COLO668 (cell line): Measurements from ENCODE around the gene LRRC58.
"Not testable (repeated sequence)": the region's sequence is repeated elsewhere in the genome, so short reads cannot be mapped to it uniquely, and the experiment has no call there.

Source experiments
- DNase-seq: peaks from one replicate; lab custom pipeline; 2025; ENCODE audit not compliant: unreplicated experiment; lab: John Stamatoyannopoulos, UW

The LRRC58 gene

GRCh38 chr3:120348991-120349854 is at the start of gene LRRC58:
TSS of gene LRRC58 (minus strand) at chr3:120349354. CDS start at chr3:120349243, 111 bp downstream.
- DNase-seq, result peak; percentile 95

DNA sequence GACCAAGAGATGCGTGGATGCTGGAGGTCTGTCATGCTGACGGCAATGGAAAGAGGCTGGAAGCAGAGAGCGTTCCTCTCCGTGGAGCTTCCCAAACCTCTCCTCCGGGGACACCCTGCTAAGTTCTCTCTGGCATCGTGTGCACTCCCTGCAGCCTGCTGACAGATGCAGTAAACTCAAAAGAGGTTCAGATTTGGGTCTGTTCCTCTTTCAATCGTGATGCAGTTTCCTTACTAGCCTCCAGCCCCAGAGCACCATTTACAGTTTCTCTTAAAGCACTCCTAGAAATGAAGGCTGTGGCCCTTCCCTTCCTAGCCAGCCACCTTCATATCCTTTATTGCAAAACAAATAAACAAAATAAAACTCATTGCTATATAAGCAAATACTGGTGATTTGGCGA is 47.3 kb upstream of the LRRC58 start:
- DNase-seq, result no peak

DNA sequence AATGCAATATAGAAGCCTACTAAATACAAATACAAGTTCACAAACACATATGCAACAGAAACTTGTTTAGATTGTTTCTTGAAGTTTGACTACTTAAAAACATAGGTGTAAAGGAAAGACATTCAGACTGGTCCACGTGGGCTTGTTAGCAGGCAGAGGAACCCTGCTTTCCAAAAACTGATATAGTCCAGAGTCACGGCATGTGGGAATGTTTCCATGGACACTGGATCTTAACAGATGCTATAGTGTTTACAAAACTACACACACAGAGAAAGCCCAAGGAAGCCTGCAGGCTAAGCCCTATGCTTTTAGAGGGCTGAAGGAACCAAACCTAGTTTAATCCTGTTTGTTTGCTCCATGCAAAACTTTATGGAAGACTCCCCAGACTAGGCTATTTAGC is 45.2 kb upstream of the LRRC58 start:
- DNase-seq, result no peak

GRCh38 chr3:120393761-120394160 is 44.6 kb upstream of the LRRC58 start:
- DNase-seq, result no peak

- DNase-seq, result no peak
These were observed 44.1 kb upstream of the LRRC58 start for GRCh38 chr3:120393243-120393642.

DNA sequence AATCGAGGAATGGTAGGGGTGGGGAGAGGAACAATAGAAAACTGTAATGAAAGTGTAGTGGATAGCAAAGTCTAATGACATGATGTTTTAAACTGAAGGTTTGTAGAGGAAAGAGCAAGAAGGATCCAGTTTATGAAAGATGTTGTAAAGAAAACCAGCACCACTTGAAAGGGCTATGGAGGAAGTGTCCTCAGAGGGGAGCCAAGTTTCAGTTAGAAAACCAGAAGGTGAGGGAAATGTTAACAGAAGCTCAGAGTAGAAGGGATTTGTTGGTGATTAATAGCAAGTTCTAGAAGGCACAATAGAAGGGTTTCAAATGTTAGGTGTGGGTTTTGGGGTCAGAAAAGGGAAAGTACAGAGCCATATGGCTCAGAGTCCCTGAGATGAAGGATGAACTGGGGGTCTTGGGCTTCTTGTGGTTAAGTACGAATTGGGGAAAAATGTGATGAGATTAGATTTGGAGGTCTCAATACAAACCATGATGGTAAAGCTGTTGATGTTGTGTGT is 33.8 kb upstream of the LRRC58 start:
- no peak for DNase-seq

- no peak for DNase-seq
These were observed 32.3 kb upstream of the LRRC58 start for GRCh38 chr3:120381503-120381902.

GRCh38 chr3:120377948-120378347 is 28.8 kb upstream of the LRRC58 start:
- not testable (repeated sequence) for DNase-seq

- no peak for DNase-seq
These were observed 21.3 kb upstream of the LRRC58 start for GRCh38 chr3:120370463-120370862.

DNA sequence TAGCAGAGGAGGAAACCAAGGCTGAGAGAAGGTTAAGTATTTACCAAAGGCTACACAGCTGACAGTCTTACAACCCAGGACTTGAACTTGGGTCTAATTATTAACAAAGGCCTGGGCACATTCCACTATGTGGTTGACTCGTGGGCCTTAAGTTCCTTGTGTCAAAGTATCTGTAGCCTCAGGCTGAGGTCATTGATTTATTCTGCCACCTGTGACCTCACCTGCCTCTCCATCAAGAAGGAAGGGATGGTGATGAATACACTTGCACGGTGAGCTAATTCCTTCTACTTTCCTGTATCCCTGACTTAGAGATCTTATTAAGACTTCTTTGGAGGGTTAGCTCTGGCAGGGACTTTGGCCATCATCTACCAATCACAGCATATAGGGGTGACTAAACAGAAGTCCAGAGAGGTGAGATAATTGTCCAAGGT is 19.9 kb upstream of the LRRC58 start:
- no peak for DNase-seq

DNA sequence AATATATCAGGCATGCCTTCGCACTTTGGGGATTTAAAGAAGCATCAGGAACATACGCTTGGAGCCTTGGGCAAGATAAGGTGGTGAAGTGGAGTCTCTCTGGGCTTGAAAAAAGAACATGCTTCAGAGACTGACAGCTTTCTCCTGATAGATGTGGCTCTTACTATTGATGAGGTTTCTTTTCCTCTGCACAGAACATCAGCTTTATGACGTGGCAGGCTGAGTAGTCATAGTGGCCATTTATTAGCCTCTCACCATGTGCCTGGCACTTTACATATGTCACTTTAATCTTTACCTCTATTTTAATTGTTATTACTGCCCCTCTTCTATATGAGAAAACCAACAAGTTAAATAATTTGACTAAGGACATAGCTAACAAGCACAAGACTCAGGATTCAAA is 19.0 kb upstream of the LRRC58 start:
- no peak for DNase-seq

- DNase-seq, result no peak
These were observed 15.7 kb upstream of the LRRC58 start for GRCh38 chr3:120364821-120365220.

- DNase-seq, result no peak
These were observed 14.9 kb upstream of the LRRC58 start for GRCh38 chr3:120364101-120364500.

GRCh38 chr3:120357807-120358206 is 8.7 kb upstream of the LRRC58 start:
- DNase-seq, result no peak

GRCh38 chr3:120355486-120355885 is 6.3 kb upstream of the LRRC58 start:
- DNase-seq, result no peak

- DNase-seq, result no peak
These were observed 4.3 kb upstream of the LRRC58 start for GRCh38 chr3:120353463-120353862.

DNA sequence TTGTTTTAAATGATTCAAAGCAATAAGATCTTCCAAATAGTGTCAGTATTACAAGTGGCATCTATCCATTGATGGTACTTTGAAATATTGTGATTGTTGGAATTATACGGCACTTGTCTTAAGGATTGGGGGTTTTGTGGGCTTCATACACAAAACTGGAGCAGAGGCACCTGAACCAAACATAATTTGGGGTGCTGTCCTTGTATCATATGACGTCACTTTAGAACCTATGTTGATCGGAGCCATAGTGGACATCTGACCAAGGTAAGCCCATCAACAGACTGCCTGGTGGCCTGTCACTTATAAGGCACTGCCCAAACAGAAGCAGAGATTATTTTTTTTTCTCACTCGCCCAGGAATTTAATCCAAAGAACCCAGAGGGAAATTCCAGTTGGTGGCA is 2.9 kb upstream of the LRRC58 start:
- no peak for DNase-seq

GRCh38 chr3:120350401-120350941 is 1.3 kb upstream of the LRRC58 start:
- no peak for DNase-seq

- DNase-seq, result no peak
These were observed 636 bp upstream of the LRRC58 start for GRCh38 chr3:120349855-120350125.

GRCh38 chr3:120348065-120348990 is 826 bp downstream of the LRRC58 start:
- DNase-seq, result no peak

GRCh38 chr3:120344349-120344748 is 4.8 kb downstream of the LRRC58 start:
- DNase-seq, result no peak
